ENCODE data around the gene TTC8. TPM values are rescaled to one million over a fixed set of nuclear protein-coding genes. Genes with fewer than 3 reads are reported as not detected.
"Not testable (repeated sequence)": the region's sequence is repeated elsewhere in the genome, so short reads cannot be mapped to it uniquely, and the experiment has no call there.

The TTC8 gene
- total RNA-seq, 4 donors from 2014 or later: 5.1 to 22.3 (median 13.8) TPM

DNA sequence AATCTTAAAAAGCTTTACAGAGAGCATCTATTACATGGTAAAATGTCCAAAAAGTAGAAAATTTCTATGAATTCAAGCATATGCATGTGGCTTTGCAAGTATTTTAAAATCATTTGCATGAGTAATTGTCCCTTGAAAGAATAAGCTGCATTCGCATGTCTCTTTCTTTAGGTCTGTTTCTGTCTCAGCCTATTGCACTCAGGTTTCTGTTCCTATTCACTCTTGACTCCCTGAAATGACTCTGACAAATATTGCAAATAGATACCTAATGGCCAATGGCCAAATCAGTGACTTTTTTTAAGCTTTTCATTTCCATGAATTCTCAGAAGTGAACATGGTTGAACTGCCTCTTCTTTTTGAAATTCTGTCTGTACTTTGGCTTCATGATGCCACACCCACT, 6.4 kb upstream of the TTC8 start:
- Histone ChIP-seq H3K36me3 (no peaks in the 10 kb centered on the region), H3K4me3 (no peak overlapping the region), H3K4me1 (no peaks in the 10 kb centered on the region), H3K27ac (no peak overlapping the region), H3K27me3 (no peaks in the 10 kb centered on the region), H3K9me3 (no peaks in the 10 kb centered on the region)
- DNase-seq: no peak
- TF ChIP-seq, protein P1, sequence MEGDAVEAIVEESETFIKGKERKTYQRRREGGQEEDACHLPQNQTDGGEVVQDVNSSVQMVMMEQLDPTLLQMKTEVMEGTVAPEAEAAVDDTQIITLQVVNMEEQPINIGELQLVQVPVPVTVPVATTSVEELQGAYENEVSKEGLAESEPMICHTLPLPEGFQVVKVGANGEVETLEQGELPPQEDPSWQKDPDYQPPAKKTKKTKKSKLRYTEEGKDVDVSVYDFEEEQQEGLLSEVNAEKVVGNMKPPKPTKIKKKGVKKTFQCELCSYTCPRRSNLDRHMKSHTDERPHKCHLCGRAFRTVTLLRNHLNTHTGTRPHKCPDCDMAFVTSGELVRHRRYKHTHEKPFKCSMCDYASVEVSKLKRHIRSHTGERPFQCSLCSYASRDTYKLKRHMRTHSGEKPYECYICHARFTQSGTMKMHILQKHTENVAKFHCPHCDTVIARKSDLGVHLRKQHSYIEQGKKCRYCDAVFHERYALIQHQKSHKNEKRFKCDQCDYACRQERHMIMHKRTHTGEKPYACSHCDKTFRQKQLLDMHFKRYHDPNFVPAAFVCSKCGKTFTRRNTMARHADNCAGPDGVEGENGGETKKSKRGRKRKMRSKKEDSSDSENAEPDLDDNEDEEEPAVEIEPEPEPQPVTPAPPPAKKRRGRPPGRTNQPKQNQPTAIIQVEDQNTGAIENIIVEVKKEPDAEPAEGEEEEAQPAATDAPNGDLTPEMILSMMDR (IDR thresholded peaks at IDR 0.05): no peak
- TF ChIP-seq POLR2A (IDR thresholded peaks at IDR 0.05): no peak

DNA sequence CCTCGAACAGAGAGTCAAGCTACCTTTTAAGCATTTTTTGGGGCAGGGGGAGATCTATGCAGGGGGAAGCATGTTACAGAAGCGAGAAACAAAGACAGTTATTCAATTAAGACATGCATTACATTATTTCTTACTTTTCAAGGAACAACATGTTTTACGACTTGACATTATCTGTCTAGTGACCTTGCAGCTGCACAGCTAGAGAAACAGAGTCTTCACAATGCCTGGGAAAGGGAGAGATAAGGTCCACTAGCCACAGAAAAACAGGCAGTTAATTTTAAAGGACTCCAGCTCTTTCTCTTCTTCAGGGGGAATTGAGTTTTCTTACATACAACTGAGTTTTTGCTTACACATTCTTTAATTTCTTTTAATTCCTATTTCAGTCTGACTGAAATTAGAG, 4.8 kb upstream of the TTC8 start:
- not testable (repeated sequence) for DNase-seq, H3K4me1 ChIP-seq, H3K36me3 ChIP-seq, H3K27me3 ChIP-seq, H3K27ac ChIP-seq, H3K4me3 ChIP-seq, H3K9me3 ChIP-seq

DNA sequence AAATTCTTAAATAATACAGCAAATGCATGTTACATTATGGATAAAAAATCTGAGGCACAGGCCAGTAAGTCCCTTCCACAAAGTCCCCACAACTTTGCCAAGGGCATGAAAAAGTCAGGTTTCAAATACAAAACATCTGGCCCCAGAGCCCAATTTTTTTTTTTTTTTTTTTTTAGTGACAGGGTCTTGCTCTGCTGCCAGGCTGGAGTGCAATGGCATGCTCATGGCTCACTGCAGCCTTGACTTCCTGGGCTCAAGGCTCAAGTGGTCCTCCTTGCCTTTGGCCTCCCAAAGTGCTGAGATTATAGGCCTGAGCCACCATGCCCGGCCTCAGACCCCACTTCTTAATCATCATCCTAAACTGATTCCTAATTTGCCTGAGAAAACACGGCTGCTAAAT, 3.1 kb upstream of the TTC8 start:
- Histone ChIP-seq H3K4me1 (peaks cover 0 to 11% (median 0%) of the 10 kb centered on the region in 4 donors), H3K36me3 (no peaks in the 10 kb centered on the region), H3K27me3 (no peaks in the 10 kb centered on the region), H3K27ac (no peak overlapping the region), H3K4me3 (no peak overlapping the region), H3K9me3 (no peaks in the 10 kb centered on the region)
- no peak for TF ChIP-seq POLR2A (IDR thresholded peaks at IDR 0.05)
- TF ChIP-seq, protein P1 (IDR thresholded peaks at IDR 0.05): no peak
- no peak for DNase-seq

GRCh38 chr14:88821888-88822287, 2.6 kb upstream of the TTC8 start:
- H3K36me3 ChIP-seq: no peaks in the 10 kb centered on the region
- H3K4me1 ChIP-seq: peaks cover 0 to 11% (median 0%) of the 10 kb centered on the region in 4 donors
- H3K27me3 ChIP-seq: no peaks in the 10 kb centered on the region
- no peak overlapping the region for H3K27ac ChIP-seq
- TF ChIP-seq POLR2A (IDR thresholded peaks at IDR 0.05): no peak
- TF ChIP-seq, protein P1 (IDR thresholded peaks at IDR 0.05): no peak
- DNase-seq: no peak
- H3K4me3 ChIP-seq: no peak overlapping the region
- no peaks in the 10 kb centered on the region for H3K9me3 ChIP-seq

- H3K9me3 ChIP-seq: no peaks in the 10 kb centered on the region
- H3K27me3 ChIP-seq: no peaks in the 10 kb centered on the region
- peak overlapping the region; percentile 66 to 94 (median 80) for H3K27ac ChIP-seq
- H3K4me3 ChIP-seq: peak overlapping the region; percentile 68 to 89 (median 76)
- no peak for DNase-seq
- no peaks in the 10 kb centered on the region for H3K36me3 ChIP-seq
- H3K4me1 ChIP-seq: peaks cover 0 to 11% (median 0%) of the 10 kb centered on the region in 4 donors
- TF ChIP-seq POLR2A (IDR thresholded peaks at IDR 0.05): no peak
- TF ChIP-seq, protein P1 (IDR thresholded peaks at IDR 0.05): no peak
Observed at GRCh38 chr14:88823968-88824313, 510 bp upstream of the TTC8 start.

DNA sequence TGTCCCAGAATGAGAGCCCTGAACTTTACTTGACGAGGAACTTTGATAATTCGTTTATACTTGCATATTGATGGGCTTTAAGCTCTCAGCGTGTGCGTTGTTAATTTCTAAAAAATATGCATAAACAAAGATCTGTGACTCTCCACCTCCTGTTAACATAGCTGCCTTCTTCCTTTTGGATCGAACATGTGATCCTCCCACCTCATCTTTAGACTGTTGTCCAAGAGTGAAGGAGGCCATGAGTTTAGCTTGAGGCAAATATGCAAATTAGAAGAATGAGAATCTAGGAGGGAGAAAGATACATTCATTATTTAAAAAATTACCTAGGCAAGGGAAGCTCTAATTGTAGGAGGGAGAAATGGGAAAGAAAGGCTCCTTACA, 617 bp downstream of the TTC8 start:
- no peaks in the 10 kb centered on the region for H3K9me3 ChIP-seq
- no peak for DNase-seq
- peak overlapping the region; percentile 68 to 89 (median 76) for H3K4me3 ChIP-seq
- TF ChIP-seq, protein P1 (IDR thresholded peaks at IDR 0.05): no peak
- no peak for TF ChIP-seq POLR2A (IDR thresholded peaks at IDR 0.05)
- H3K36me3 ChIP-seq: no peaks in the 10 kb centered on the region
- H3K27me3 ChIP-seq: no peaks in the 10 kb centered on the region
- peak overlapping the region; percentile 66 to 94 (median 80) for H3K27ac ChIP-seq
- peaks cover 0 to 11% (median 0%) of the 10 kb centered on the region in 4 donors for H3K4me1 ChIP-seq

Measured in Peyer's patch (tissue), 4 donors.